NCI-H446 treated with DMSO at 0.1 percent for 48 hours (cell line): ENCODE measurements around the gene KRTAP5-3.
"Not testable (repeated sequence)": the region's sequence is repeated elsewhere in the genome, so short reads cannot be mapped to it uniquely, and the experiment has no call there.

Source experiments
- DNase-seq: peaks from one replicate; lab custom pipeline; 2025; lab: John Stamatoyannopoulos, UW

The KRTAP5-3 gene

GRCh38 chr11:1619449-1619848 lies 11.2 kb upstream of the KRTAP5-3 start:
- no peak for DNase-seq

- DNase-seq: no peak
Measured at GRCh38 chr11:1618231-1618630, 10.0 kb upstream of the KRTAP5-3 start.

GRCh38 chr11:1607901-1608300 lies 362 bp downstream of the KRTAP5-3 start:
- not testable (repeated sequence) for DNase-seq

- not testable (repeated sequence) for DNase-seq
Measured at GRCh38 chr11:1607156-1607845, 962 bp downstream of the KRTAP5-3 start.

- not testable (repeated sequence) for DNase-seq
Measured at GRCh38 chr11:1605923-1606322, 2.3 kb downstream of the KRTAP5-3 start.

GRCh38 chr11:1604711-1605110 lies 3.6 kb downstream of the KRTAP5-3 start:
- DNase-seq: no peak

- no peak for DNase-seq
Measured at GRCh38 chr11:1604181-1604580, 4.1 kb downstream of the KRTAP5-3 start.

GRCh38 chr11:1603629-1604028 lies 4.6 kb downstream of the KRTAP5-3 start:
- no peak for DNase-seq

- DNase-seq: not testable (repeated sequence)
Measured at GRCh38 chr11:1601663-1602062, 6.6 kb downstream of the KRTAP5-3 start.

GRCh38 chr11:1600626-1601025 lies 7.6 kb downstream of the KRTAP5-3 start:
- DNase-seq: no peak

- no peak for DNase-seq
Measured at GRCh38 chr11:1598816-1599215, 9.4 kb downstream of the KRTAP5-3 start.

- not testable (repeated sequence) for DNase-seq
Measured at GRCh38 chr11:1598406-1598805, 9.9 kb downstream of the KRTAP5-3 start.

- DNase-seq: no peak
Measured at GRCh38 chr11:1597994-1598380, 10.3 kb downstream of the KRTAP5-3 start, which contains the start of gene KRTAP5-2. Gene KRTAP5-2, minus strand, starts transcription at chr11:1598294. Its CDS starts 44 bp downstream, at chr11:1598250.

- no peak for DNase-seq
Measured at GRCh38 chr11:1597331-1597993, 10.8 kb downstream of the KRTAP5-3 start.

GRCh38 chr11:1596576-1597121 lies 11.6 kb downstream of the KRTAP5-3 start:
- not testable (repeated sequence) for DNase-seq

GRCh38 chr11:1595994-1596575 lies 12.2 kb downstream of the KRTAP5-3 start:
- not testable (repeated sequence) for DNase-seq

- DNase-seq: no peak
Measured at GRCh38 chr11:1592628-1593027, 15.6 kb downstream of the KRTAP5-3 start.

- DNase-seq: no peak
Measured at GRCh38 chr11:1589996-1590395, 18.3 kb downstream of the KRTAP5-3 start.

- not testable (repeated sequence) for DNase-seq
Measured at GRCh38 chr11:1589191-1589963, 18.9 kb downstream of the KRTAP5-3 start.

GRCh38 chr11:1586699-1587098 lies 21.6 kb downstream of the KRTAP5-3 start:
- no peak for DNase-seq

GRCh38 chr11:1584661-1585370 lies 23.4 kb downstream of the KRTAP5-3 start, which contains the start of gene KRTAP5-1:
Gene KRTAP5-1, minus strand, starts transcription at chr11:1585283. Its CDS starts 34 bp downstream, at chr11:1585249.
- not testable (repeated sequence) for DNase-seq
